Heart right ventricle (tissue), 16 donors: Measurements from ENCODE around the gene GNG7. TPM values are rescaled to one million over a fixed set of nuclear protein-coding genes. Genes with fewer than 3 reads are reported as not detected.
"Not testable (repeated sequence)": the region's sequence is repeated elsewhere in the genome, so short reads cannot be mapped to it uniquely, and the experiment has no call there.

Source experiments
- ATAC-seq, 8 donors: fragments of 200-7000 bp; cut with Tn5 transposase; one replicate each; pipeline ENCODE4 v1.9.1; 2020; ENCODE audit warnings: mild to moderate bottlenecking in 8 of 8, moderate library complexity in 8 of 8, moderate number of reproducible peaks in 1 of 8
- DNase-seq, 2 donors: peaks; one replicate each; pipeline ENCODE4 v3.0.0-alpha.2; 2020
- H3K27ac ChIP-seq, 10 donors: fragments of 200-600 bp; sonication (generic) in 2 of 10; one replicate each; pipeline versions ENCODE4 v1.5.0 to v1.8.0; 2020 to 2022; ENCODE audit warnings: mild to moderate bottlenecking in 3 of 10
- H3K27me3 ChIP-seq, 7 donors: fragments of 200-600 bp; one replicate each; pipeline ENCODE4 v1.8.0; 2021 to 2022; ENCODE audit warnings: mild to moderate bottlenecking in 2 of 7
- H3K36me3 ChIP-seq, 9 donors: fragments of 200-600 bp; sonication (generic) in 1 of 9; one replicate each; pipeline versions ENCODE4 v1.5.0 to v1.8.0; 2020 to 2022; ENCODE audit warnings: mild to moderate bottlenecking in 2 of 9
- H3K4me1 ChIP-seq, 9 donors: fragments of 200-600 bp; sonication (generic) in 1 of 9; one replicate each; pipeline versions ENCODE4 v1.5.0 to v1.8.0; 2020 to 2022; ENCODE audit warnings: mild to moderate bottlenecking in 4 of 9
- H3K4me3 ChIP-seq, 10 donors: fragments of 200-600 bp; sonication (generic) in 2 of 10; one replicate each; pipeline versions ENCODE4 v1.5.0 to v1.8.0; 2020 to 2022; ENCODE audit warnings: mild to moderate bottlenecking in 7 of 10, moderate library complexity in 2 of 10
- H3K9me3 ChIP-seq, 11 donors: fragments of 200-600 bp in 10 of 11; sonication (generic) in 2 of 11; one replicate each; pipeline versions ENCODE4 v1.5.0 to v1.8.0; 2013 to 2022; ENCODE audit warnings: mild to moderate bottlenecking in 2 of 11, control low read depth in 1 of 11, moderate library complexity in 1 of 11
- CTCF ChIP-seq, 9 donors: fragments of 200-600 bp; sonication (generic) in 2 of 9; IDR thresholded peaks; one replicate each; pipeline versions ENCODE4 v1.5.0 to v1.8.0; 2021 to 2022; ENCODE audit warnings: antibody characterized with exemption in 9 of 9, mild to moderate bottlenecking in 5 of 9, moderate library complexity in 1 of 9
- WGBS, 2 donors: extraction: QIAGEN DNeasy Blood & Tissue Kit; methylation state at CpG; one replicate each; pipeline ENCODE4 v1.1.7; 2013; ENCODE audit warnings: inconsistent platforms in 1 of 2; 5-methylcytosine and 5-hydroxymethylcytosine counted together
- intact Hi-C, 10 donors: fragments of 100-400 bp; cut with DNase I; formaldehyde crosslinking; loops; one replicate each; pipeline versions ENCODE4 v1.11.1 to v1.14.2; 2022
- polyA plus RNA-seq, 2 donors: library from polyadenylated mRNA; stranded (reverse); fragments of 200-250 nt; gene quantifications; one replicate each; pipeline ENCODE4 v1.2.3, GENCODE V29; 2013
- total RNA-seq, 10 donors: library from RNA; stranded (reverse); fragmentation: NEBNext Ultra II Directional in 3 of 10; extraction: Animal tissue kit (Norgen Biotek cat#: 25700) in 3 of 10; gene quantifications; one replicate each; pipeline versions ENCODE4 v1.2.1 to v1.2.4, GENCODE V29; 2021 to 2023
- donor health status: Arrhythmogenic right ventricular cardiomyopathy.
- donor health status: ischemic (EF 13 %, LVEDD 7.1; RV severe dilation, severe dysfunction).
- donor health status: healthy with polysubstance abuse.
- donor health status: DM: no; HTN: yes; CAD: no.
- donor health status: DM: no; HTN: no; CAD: no.
- donor health status: ischemic (EF 25% LVEDD 6.9; RV normal size, moderate dysfunction).
- donor health status: ischemic (EF 25% LVEDD 5.7; RV mildly dilated, moderate dysfunction).
- donor health status: healthy.
- donor health status: DM: yes; HTN: yes; CAD: no.
- donor health status: Ischemic cardiomyopathy.
- donor health status: ischemic (EF 35%, LVEDD 5.7; RV mildly dilated, moderate dysfunction).
- donor health status: nonischemic (EF 11% LVEDD 7.7; RV severe dilation, severe dysfunction).
- donor health status: DM: yes; HTN: yes; CAD: no.
- donor health status: PGD.
- donor health status: ischemic (EF 29% LVEDD 5.4; RV normal size, mild dysfunction).
- donor health status: nonischemic (EF 23%, LVEDD 6.1; RV moderate dilation, normal function).

Gene GNG7
- total and polyA plus RNA-seq, 12 donors = 8.4 to 56.9 (median 39.1) TPM

GRCh38 chr19:2534423-2535013 lies 168.0 kb downstream of the GNG7 start:
- Histone ChIP-seq H3K27me3 (no peaks in the 10 kb centered on the region), H3K36me3 (no peaks in the 10 kb centered on the region), H3K4me1 (peaks cover 0 to 7% (median 0%) of the 10 kb centered on the region in 9 donors), H3K27ac (no peak overlapping the region), H3K4me3 (no peak overlapping the region), H3K9me3 (peaks cover 0 to 16% (median 0%) of the 10 kb centered on the region in 11 donors)
- TF ChIP-seq CTCF (IDR thresholded peaks at IDR 0.05) = no peak
- WGBS, 2 donors = 76 to 80% methylated on average over 2 of the region's 2 CpGs
- intact Hi-C loops = loop anchor here in 2 of 10 donors (5.0 to 10.0 kb wide), 2 partner anchors 37 to 50 kb away; no protein-coding TSS in a partner anchor
- no peak for DNase-seq
- ATAC-seq = no peak

GRCh38 chr19:2533686-2534422 lies 168.6 kb downstream of the GNG7 start:
- intact Hi-C loops = loop anchor here in 1 of 10 donors (10.0 kb wide), 1 partner anchor 49 kb away; no protein-coding TSS in a partner anchor
- peaks cover 0 to 16% (median 0%) of the 10 kb centered on the region in 11 donors for H3K9me3 ChIP-seq
- DNase-seq (no peak), ATAC-seq (no peak)
- no peak for TF ChIP-seq CTCF (IDR thresholded peaks at IDR 0.05)
- WGBS, 2 donors = 81 to 84% methylated on average over 6 of the region's 6 CpGs
- no peaks in the 10 kb centered on the region for H3K36me3 ChIP-seq
- H3K27ac ChIP-seq = no peak overlapping the region
- H3K27me3 ChIP-seq = no peaks in the 10 kb centered on the region
- peaks cover 0 to 6% (median 0%) of the 10 kb centered on the region in 9 donors for H3K4me1 ChIP-seq
- H3K4me3 ChIP-seq = no peak overlapping the region

- no peak overlapping the region for H3K27ac ChIP-seq
- no peak for ATAC-seq
- H3K4me3 ChIP-seq = no peak overlapping the region
- intact Hi-C loops = loop anchor here in 1 of 10 donors (10.0 kb wide), 1 partner anchor 48 kb away; no protein-coding TSS in a partner anchor
- no peak for TF ChIP-seq CTCF (IDR thresholded peaks at IDR 0.05)
- no peak for DNase-seq
- H3K4me1 ChIP-seq = peaks cover 0 to 6% (median 0%) of the 10 kb centered on the region in 9 donors
- 27 to 40% methylated on average over 2 of the region's 2 CpGs for WGBS, 2 donors
- H3K9me3 ChIP-seq = peaks cover 0 to 16% (median 0%) of the 10 kb centered on the region in 11 donors
- no peaks in the 10 kb centered on the region for H3K27me3 ChIP-seq
- no peaks in the 10 kb centered on the region for H3K36me3 ChIP-seq
Observed at GRCh38 chr19:2533072-2533425, 169.4 kb downstream of the GNG7 start.

GRCh38 chr19:2532252-2533071 lies 170.0 kb downstream of the GNG7 start:
- no peak overlapping the region for H3K27ac ChIP-seq
- no peak for TF ChIP-seq CTCF (IDR thresholded peaks at IDR 0.05)
- DNase-seq (no peak), ATAC-seq (peak in 1 of 8 donors; percentile 6)
- H3K27me3 ChIP-seq = no peaks in the 10 kb centered on the region
- 77 to 81% methylated on average over 7 of the region's 7 CpGs for WGBS, 2 donors
- peaks cover 0 to 6% (median 0%) of the 10 kb centered on the region in 9 donors for H3K4me1 ChIP-seq
- H3K9me3 ChIP-seq = peaks cover 0 to 16% (median 0%) of the 10 kb centered on the region in 11 donors
- H3K36me3 ChIP-seq = no peaks in the 10 kb centered on the region
- H3K4me3 ChIP-seq = no peak overlapping the region
- intact Hi-C loops = loop anchor here in 1 of 10 donors (10.0 kb wide), 1 partner anchor 48 kb away; no protein-coding TSS in a partner anchor

GRCh38 chr19:2529942-2530341 lies 172.6 kb downstream of the GNG7 start:
- peaks cover 1 to 14% (median 6%) of the 10 kb centered on the region in 9 donors for H3K4me1 ChIP-seq
- 91 to 92% methylated on average over 10 of the region's 10 CpGs for WGBS, 2 donors
- ATAC-seq, DNase-seq, H3K27ac ChIP-seq, H3K36me3 ChIP-seq, H3K27me3 ChIP-seq, H3K4me3 ChIP-seq: not testable (repeated sequence)
- intact Hi-C loops = loop anchor here in 1 of 10 donors (10.0 kb wide), 1 partner anchor 45 kb away; no protein-coding TSS in a partner anchor
- H3K9me3 ChIP-seq = peaks cover 0 to 16% (median 0%) of the 10 kb centered on the region in 11 donors
